Rectal smooth muscle tissue (tissue), 1 donor: ENCODE measurements around the gene TMEM238L.

Experiments used
- H3K27ac ChIP-seq: one replicate; pipeline ENCODE4 v1.7.0; 2013; ENCODE audit warnings: low read depth, low read length, inconsistent platforms
- H3K27me3 ChIP-seq: one replicate; pipeline ENCODE4 v1.7.0; 2013; ENCODE audit warnings: low read length; ENCODE audit not compliant: control insufficient read depth, insufficient read depth
- H3K36me3 ChIP-seq: one replicate; pipeline ENCODE4 v1.7.0; 2013; ENCODE audit warnings: low read length; ENCODE audit not compliant: control insufficient read depth, insufficient read depth
- H3K4me1 ChIP-seq: one replicate; pipeline ENCODE4 v1.7.0; 2013; ENCODE audit warnings: low read length; ENCODE audit not compliant: control insufficient read depth, insufficient read depth
- H3K4me3 ChIP-seq: one replicate; pipeline ENCODE4 v1.7.0; 2013; ENCODE audit warnings: low read length
- H3K9ac ChIP-seq: one replicate; pipeline ENCODE4 v1.7.0; 2013; ENCODE audit warnings: low read length

Gene TMEM238L

DNA sequence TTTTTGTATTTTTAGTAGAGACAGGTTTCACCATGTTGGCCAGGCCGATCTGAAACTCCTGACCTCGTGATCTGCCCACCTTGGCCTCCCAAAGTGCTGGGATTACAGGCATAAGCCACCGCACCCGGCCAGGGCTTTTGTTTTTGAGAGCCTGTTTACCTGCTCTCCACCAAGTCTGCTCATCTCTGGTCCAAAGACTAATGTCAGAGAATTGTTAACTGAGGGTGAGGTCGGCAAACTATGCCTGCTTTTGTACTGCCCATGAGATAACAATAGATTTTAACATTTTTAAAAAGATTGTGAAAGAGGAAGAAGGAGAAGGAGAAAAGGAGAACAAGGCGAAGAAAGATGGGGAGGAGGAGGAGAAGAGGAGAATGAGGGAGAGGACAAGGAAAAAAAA is 26.0 kb downstream of the TMEM238L start:
- H3K4me1 ChIP-seq = no peaks in the 10 kb centered on the region
- H3K27ac ChIP-seq = no peak overlapping the region
- no peak overlapping the region for H3K4me3 ChIP-seq
- H3K9ac ChIP-seq = no peak overlapping the region
- no peaks in the 10 kb centered on the region for H3K36me3 ChIP-seq
- H3K27me3 ChIP-seq = no peaks in the 10 kb centered on the region

DNA sequence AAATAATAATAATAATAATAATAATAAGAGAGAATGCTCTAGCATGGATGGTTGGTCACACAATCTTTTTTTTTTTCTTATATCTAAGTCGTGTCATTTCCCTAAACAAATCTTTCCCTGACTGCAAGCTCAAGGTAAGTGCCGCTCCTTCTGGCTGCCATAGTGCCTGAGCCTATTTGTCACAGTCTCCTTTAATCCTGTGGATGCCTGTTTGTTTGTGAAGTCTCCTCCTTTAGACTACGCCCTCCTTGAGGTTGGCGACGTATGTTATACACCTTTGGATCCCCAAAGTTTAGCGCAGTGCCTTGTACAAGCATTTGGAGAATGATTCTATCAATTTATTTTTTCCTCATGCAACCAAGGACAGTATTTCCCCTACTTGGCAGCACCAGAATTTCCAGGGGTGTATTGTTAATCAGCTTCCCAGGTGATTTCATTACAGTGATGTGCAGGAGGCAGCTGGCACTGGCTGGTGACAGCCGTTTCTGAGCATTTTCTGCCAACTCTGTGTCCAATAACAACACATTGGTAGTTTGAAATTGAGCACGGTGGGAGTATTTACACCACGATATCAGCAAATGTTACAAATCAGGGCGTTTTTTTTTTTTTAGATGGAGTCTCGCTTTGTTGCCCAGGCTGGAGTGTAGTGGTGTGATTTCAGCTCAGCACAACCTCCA is 26.6 kb downstream of the TMEM238L start:
- Histone ChIP-seq H3K4me3 (no peak overlapping the region), H3K36me3 (no peaks in the 10 kb centered on the region), H3K9ac (no peak overlapping the region), H3K4me1 (no peaks in the 10 kb centered on the region), H3K27me3 (no peaks in the 10 kb centered on the region), H3K27ac (no peak overlapping the region)

DNA sequence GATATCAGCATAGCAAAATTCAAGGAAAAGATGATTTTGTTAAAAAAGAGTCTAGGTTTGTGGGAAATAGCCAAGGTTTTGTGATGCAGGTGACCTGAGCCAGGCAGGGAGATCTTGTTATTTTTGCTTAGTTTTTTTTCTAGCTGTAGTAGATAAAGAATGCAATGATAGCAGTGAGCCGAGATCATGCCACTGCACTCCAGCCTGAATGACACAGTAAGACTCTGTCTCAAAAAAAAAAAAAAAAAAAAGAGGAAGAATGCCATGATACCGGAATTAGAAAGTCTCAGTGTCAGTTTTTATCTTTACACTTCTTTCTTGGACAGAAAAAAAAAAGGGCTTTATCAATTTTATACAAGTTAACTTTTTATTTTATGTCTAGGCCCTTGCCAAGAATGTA is 27.5 kb downstream of the TMEM238L start:
- Histone ChIP-seq H3K27ac (no peak overlapping the region), H3K4me1 (no peaks in the 10 kb centered on the region), H3K4me3 (no peak overlapping the region), H3K27me3 (no peaks in the 10 kb centered on the region), H3K36me3 (no peaks in the 10 kb centered on the region), H3K9ac (no peak overlapping the region)

DNA sequence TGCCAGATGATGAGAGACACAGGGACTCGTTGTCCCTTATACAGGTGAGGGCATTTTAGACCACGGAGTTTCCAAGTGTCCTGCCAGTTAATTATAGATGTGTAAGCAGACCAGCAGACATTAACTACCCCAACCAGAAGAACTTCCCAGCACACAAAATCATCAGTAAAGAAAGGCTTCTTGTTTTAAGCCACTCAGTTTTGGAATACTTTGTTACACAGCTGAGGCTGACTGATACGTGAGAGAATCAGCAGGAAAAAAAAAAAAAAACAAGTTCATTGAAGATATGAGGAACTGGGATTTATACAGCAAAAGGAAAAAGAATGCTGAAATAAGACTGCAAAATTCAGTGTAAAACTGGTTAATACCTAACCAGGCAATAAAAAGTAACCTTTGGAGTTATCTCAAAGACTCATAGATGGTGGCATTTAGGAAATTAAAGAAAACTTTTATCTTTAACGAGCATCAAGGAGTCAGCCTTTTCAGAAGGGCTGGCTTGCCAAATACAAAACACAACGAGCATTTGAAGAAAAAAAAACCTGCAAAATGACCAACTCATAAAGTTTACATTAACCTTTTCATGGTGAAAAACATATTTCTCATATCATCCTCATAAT is 28.1 kb downstream of the TMEM238L start:
- Histone ChIP-seq H3K4me3 (no peak overlapping the region), H3K27me3 (no peaks in the 10 kb centered on the region), H3K4me1 (no peaks in the 10 kb centered on the region), H3K9ac (no peak overlapping the region), H3K36me3 (no peaks in the 10 kb centered on the region), H3K27ac (no peak overlapping the region)

DNA sequence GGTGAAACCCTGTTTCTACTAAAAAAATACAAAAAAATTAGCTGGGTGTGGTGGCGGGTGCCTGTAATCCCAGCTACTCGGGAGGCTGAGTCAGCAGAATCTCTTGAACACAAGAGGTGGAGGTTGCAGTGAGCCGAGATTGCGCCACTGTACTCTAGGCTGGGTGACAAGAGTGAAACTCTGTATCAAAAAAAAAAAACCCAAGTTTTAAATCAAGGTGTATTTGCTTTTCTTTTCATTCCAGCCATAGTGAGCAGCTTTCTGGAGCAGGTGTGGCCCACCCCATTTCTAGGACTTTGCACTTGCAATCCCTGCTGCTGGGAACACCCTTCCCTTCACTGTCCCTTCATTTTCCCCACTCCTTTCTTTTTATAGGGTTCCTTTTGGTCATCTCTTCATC is 28.8 kb downstream of the TMEM238L start:
- no peak overlapping the region for H3K9ac ChIP-seq
- no peaks in the 10 kb centered on the region for H3K27me3 ChIP-seq
- no peaks in the 10 kb centered on the region for H3K36me3 ChIP-seq
- no peaks in the 10 kb centered on the region for H3K4me1 ChIP-seq
- H3K4me3 ChIP-seq = no peak overlapping the region
- H3K27ac ChIP-seq = no peak overlapping the region

DNA sequence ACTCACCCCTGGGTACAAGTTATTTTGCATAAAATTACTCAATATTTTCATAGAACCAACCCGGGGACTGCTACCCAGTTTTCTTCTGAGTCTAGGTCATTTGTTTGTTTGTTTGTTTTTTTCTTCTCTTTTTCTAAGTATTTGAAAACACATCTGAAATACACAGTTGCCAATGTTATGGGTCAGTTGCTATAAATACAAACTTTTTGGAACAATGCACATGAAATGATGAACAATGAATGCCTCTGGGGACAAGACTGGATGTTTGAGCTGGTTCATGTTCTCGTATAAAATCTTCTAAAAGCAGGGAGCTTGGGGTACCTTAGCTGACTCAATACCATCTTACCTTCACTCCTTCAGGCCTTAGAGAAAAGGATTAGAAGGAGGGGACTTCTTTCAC is 30.5 kb downstream of the TMEM238L start:
- Histone ChIP-seq H3K27ac (no peak overlapping the region), H3K9ac (no peak overlapping the region), H3K4me3 (no peak overlapping the region), H3K27me3 (no peaks in the 10 kb centered on the region), H3K4me1 (no peaks in the 10 kb centered on the region), H3K36me3 (no peaks in the 10 kb centered on the region)

DNA sequence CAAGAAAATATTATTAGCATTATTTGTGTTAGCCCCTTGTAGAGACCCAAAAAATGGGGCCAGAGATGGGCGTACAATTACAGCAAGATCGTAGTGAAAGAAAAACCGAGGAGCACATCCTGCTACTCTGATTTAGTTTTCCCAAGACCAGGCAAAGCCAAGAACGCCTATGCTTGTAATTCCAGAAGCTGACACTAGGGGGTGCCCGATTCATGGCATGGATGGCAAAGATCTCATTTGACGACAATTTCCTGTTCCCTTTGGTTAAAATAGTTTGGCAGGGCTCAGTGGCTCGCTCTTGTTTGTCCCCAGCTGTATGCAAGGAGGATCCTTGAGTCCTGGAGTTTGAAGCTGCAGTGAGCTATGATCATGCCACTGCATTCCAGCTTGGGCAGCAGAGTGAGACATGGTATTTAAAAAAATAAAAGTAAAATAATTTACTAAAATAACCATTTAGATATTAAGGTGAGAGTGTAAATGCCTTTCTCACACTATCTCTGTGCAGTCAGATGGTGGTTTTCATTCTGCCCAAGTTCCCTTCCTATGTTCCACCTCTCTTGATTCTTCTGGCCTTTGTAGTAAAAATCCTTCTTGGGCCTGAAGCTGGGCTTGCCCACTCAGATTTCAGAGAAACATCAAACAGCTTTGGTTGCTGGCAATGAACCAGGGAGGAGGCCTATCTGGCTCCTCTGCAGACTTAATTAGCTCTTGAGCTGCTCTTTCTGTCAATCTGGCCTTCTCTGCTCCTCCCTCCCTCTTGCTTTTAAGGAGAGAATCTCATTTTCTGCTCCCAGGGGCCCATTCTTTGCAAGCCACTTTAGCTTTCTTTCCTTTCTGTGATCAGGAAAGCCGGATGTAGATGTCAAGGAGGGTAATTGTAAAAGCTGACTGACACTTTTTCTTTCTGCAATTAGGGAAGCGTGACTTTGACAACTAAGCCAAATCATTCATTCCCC is 31.2 kb downstream of the TMEM238L start:
- Histone ChIP-seq H3K27me3 (no peaks in the 10 kb centered on the region), H3K27ac (no peak overlapping the region), H3K4me1 (no peaks in the 10 kb centered on the region), H3K9ac (no peak overlapping the region), H3K36me3 (no peaks in the 10 kb centered on the region), H3K4me3 (no peak overlapping the region)

DNA sequence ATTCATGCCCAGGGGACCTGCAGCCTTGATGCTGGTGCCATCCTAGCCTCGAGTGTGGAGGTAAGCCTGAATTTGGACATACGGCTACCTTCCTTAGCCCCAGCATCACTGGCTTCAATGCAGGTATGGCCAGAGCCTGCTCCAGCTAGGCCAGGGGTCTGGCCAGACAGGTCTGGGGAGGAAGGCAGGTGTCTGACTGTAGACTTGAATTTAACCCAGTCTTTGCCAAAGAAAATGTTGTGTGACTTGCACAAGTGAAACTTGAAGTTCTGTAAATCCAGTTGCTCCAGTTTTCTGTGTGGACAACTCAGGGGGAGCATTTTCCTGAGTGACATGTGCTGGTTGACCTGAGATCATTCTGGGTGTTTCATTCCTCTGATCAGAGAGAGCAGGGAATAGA is 32.8 kb downstream of the TMEM238L start:
- Histone ChIP-seq H3K27me3 (no peaks in the 10 kb centered on the region), H3K9ac (no peak overlapping the region), H3K4me1 (no peaks in the 10 kb centered on the region), H3K27ac (no peak overlapping the region), H3K36me3 (no peaks in the 10 kb centered on the region), H3K4me3 (no peak overlapping the region)

DNA sequence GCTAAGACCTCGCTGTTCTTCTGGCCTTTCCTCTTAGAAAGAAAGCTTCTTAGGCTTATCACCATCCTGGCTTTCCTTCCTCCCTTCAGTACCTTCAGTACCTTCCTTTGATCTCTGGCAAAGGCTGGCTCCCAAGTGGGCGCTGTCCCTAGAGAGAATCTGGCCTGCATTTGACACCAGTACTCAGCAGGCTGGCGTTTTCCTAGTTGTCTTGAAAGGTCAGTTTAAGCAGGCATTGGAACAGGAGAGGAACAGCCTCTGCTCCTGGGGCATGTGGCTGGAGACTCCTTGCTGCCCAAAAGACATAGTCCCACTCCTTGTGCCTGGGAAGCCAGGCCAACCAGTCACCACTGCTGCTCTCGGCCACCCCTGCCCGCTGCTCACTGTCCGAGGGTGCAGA is 34.1 kb downstream of the TMEM238L start:
- Histone ChIP-seq H3K27me3 (no peaks in the 10 kb centered on the region), H3K27ac (no peak overlapping the region), H3K36me3 (no peaks in the 10 kb centered on the region), H3K9ac (no peak overlapping the region), H3K4me3 (no peak overlapping the region), H3K4me1 (no peaks in the 10 kb centered on the region)

DNA sequence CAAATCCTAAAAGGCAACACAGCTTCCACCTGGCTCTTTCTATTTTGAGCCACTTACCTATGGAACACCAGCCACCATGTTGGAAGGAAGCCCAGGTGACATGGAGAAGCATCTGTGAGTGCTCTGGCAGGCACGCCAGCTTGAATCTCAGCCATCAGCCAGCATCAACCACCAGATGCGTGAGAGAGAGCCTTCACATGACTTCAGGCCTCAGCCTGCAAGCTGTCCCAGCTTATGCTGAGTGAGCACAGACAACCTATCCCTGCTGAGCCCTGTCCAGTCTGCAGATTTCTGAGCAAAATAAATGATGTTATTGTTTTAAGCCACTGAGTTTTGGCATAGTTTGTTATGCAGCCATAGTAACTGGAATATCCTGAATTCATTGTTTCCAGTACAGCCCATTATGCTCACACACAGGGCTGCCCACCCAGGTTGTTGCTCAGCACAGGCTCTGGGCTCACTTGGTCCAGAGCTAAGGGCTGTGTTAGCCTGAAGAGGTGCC is 35.1 kb downstream of the TMEM238L start:
- no peaks in the 10 kb centered on the region for H3K27me3 ChIP-seq
- H3K4me1 ChIP-seq = no peaks in the 10 kb centered on the region
- H3K27ac ChIP-seq = no peak overlapping the region
- H3K36me3 ChIP-seq = no peaks in the 10 kb centered on the region
- H3K9ac ChIP-seq = no peak overlapping the region
- no peak overlapping the region for H3K4me3 ChIP-seq

DNA sequence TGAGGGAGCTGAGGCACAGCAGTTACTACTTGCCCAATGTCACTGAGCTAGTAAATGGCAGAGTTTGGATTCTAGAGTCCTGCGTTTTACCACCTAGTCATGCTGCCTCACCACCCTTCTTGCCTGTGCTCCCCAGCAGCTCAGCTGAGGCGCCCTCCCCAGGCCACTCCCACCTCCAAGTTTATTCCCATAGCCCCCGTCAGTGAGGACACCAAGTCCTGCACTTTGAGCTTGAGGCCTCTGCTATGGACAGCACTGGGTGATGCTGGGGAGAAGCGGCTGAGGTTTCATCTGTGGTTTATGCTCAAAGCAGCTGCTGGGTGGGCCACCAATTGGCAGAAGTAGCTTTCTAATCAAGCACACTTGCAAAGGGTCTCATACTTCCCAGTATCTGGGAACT is 36.7 kb downstream of the TMEM238L start:
- Histone ChIP-seq H3K4me1 (no peaks in the 10 kb centered on the region), H3K27me3 (no peaks in the 10 kb centered on the region), H3K36me3 (no peaks in the 10 kb centered on the region), H3K4me3 (no peak overlapping the region), H3K9ac (no peak overlapping the region), H3K27ac (no peak overlapping the region)

DNA sequence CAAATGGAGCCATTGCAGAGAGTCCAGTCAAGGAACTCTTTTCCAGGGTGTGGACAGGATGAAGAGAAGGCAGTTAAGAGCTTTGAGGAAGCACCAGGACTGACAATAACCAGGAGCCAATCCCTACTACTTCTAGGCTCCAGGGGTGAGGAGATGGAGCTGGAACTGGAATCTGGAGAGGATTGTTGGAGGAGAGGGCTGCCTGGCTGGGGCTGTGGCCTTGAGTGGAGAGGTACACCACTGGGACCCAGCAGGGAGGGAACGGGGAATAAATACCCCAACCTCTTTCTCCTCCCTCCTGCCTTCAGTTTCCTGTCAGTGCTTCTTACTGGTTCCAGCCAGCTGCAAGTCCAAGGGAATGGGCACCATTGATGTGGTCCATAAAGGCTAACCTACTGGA is 41.9 kb downstream of the TMEM238L start:
- Histone ChIP-seq H3K27ac (no peak overlapping the region), H3K27me3 (no peaks in the 10 kb centered on the region), H3K9ac (no peak overlapping the region), H3K36me3 (no peaks in the 10 kb centered on the region), H3K4me1 (no peaks in the 10 kb centered on the region), H3K4me3 (no peak overlapping the region)
